SU-DHL-6 (cell line): ENCODE measurements around the gene PRRX1.

Experiments
- H2AFZ ChIP-seq: fragments of 200-600 bp; sonication (generic); 2 replicates; pipeline ENCODE4 v1.6.1; 2014; ENCODE audit warnings: low read depth, mild to moderate bottlenecking, moderate library complexity, mixed read lengths, antibody characterized with exemption, low read length; ENCODE audit not compliant: severe bottlenecking
- H3F3A ChIP-seq: fragments of 200-600 bp; shearing (Covaris generic); 2 replicates; pipeline ENCODE4 v1.6.0; 2016; ENCODE audit warnings: antibody characterized with exemption, mild to moderate bottlenecking; ENCODE audit not compliant: insufficient read depth
- H3K27ac ChIP-seq: fragments of 200-600 bp; sonication (generic); 2 replicates; pipeline ENCODE4 v1.5.1; 2016; ENCODE audit warnings: low read depth, mild to moderate bottlenecking, low read length, moderate library complexity, mixed read lengths
- H3K27me3 ChIP-seq: fragments of 200-600 bp; sonication (generic), shearing (Covaris generic); 2 replicates; pipeline ENCODE4 v1.6.0; 2014; ENCODE audit warnings: mild to moderate bottlenecking, low read length
- H3K36me3 ChIP-seq: fragments of 200-600 bp; sonication (generic); 2 replicates; pipeline ENCODE4 v1.6.1; 2014; ENCODE audit warnings: mild to moderate bottlenecking, low read length, mixed read lengths
- H3K4me2 ChIP-seq: fragments of 300-600, 200-600 bp; shearing (Covaris generic), sonication (generic); 2 replicates; pipeline ENCODE4 v1.6.0; 2014; ENCODE audit warnings: low read length, low read depth, mild to moderate bottlenecking; ENCODE audit not compliant: poor library complexity, severe bottlenecking
- H3K4me3 ChIP-seq: fragments of 200-600 bp; sonication (generic); 2 replicates; pipeline ENCODE4 v1.5.1; 2014; ENCODE audit warnings: antibody characterized with exemption, low read length, mild to moderate bottlenecking, mixed read lengths; ENCODE audit not compliant: insufficient read depth, poor library complexity, severe bottlenecking
- H3K79me2 ChIP-seq: fragments of 200-600 bp; sonication (generic); 2 replicates; pipeline ENCODE4 v1.6.1; 2014; ENCODE audit warnings: mild to moderate bottlenecking, low read length, moderate library complexity; ENCODE audit not compliant: insufficient read depth
- H3K9ac ChIP-seq: fragments of 200-600 bp; sonication (generic); 2 replicates; pipeline ENCODE4 v1.7.0; 2014; ENCODE audit warnings: mild to moderate bottlenecking, low read length
- H3K9me2 ChIP-seq: fragments of 200-600 bp; sonication (generic); replicated peaks from 2 replicates; pipeline ENCODE4 v1.6.1; 2014; ENCODE audit warnings: low read length; ENCODE audit not compliant: insufficient read depth
- H3K9me3 ChIP-seq: fragments of 200-600 bp; sonication (generic); 2 replicates; pipeline ENCODE4 v1.6.1; 2014; ENCODE audit warnings: low read length, mixed read lengths; ENCODE audit not compliant: insufficient read depth
- H4K20me1 ChIP-seq: fragments of 200-600 bp; sonication (generic); 2 replicates; pipeline ENCODE4 v1.6.1; 2014; ENCODE audit warnings: low read depth, mild to moderate bottlenecking, antibody characterized with exemption, low read length, moderate library complexity, mixed read lengths
- EZH2phosphoT487 ChIP-seq: fragments of 200-600 bp; sonication (generic), shearing (Covaris generic); conservative IDR thresholded peaks from 2 replicates; pipeline ENCODE4 v1.6.1; 2018; ENCODE audit warnings: mild to moderate bottlenecking, antibody characterized with exemption, low read length, moderate library complexity, mixed read lengths
- TF ChIP-seq, protein P1 (sequence below): fragments of 200-600 bp; sonication (generic); IDR thresholded peaks from one replicate; pipeline ENCODE4 v1.5.1; 2017; ENCODE audit warnings: antibody characterized with exemption, mild to moderate bottlenecking, low read length, moderate library complexity; ENCODE audit not compliant: insufficient read depth, poor library complexity, severe bottlenecking

The PRRX1 gene

DNA sequence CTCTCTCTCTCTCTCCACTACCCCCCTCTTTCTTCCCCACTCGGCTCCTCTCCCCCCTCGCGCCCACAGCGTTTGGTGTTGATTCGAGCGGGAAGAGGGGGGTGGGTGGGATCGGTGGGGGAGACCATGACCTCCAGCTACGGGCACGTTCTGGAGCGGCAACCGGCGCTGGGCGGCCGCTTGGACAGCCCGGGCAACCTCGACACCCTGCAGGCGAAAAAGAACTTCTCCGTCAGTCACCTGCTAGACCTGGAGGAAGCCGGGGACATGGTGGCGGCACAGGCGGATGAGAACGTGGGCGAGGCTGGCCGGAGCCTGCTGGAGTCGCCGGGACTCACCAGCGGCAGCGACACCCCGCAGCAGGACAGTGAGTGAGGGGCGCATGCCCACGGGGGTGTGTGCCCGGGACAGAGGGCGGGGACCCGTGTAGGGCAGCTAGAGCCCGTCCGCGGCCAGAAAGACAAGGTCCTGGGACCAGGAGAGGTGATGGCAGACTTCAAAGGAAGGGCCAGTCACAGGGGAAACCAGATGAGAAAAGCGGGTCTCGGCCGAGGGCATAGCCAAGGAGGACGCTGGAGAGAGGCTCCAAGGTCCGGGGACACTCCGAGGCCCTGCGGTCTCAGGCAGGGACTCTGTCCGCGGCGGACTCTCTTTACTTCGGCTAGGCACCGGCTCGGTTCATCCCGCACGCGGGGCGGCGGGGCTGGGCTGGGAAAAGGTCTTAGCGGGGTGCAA is at the start of gene PRRX1:
Gene PRRX1 (plus strand): TSS at position 39 of the 735 bp plus-strand sequence. CDS start 88 bp downstream, at position 127.
- Histone ChIP-seq H3K27ac (no peak within 1 kb of the TSS), H3K9me3 (no peaks in the 10 kb centered on the region), H4K20me1 (no peaks in the 10 kb centered on the region), H3K36me3 (no peaks in the 10 kb centered on the region), H3K9me2 (no peaks in the 10 kb centered on the region), H3F3A (no peaks in the 10 kb centered on the region), H3K79me2 (no peaks in the 10 kb centered on the region), H3K4me2 (no peak within 1 kb of the TSS), H3K9ac (no peak within 1 kb of the TSS), H2AFZ (no peak within 1 kb of the TSS), H3K27me3 (no peaks in the 10 kb centered on the region), H3K4me3 (no peak within 1 kb of the TSS)
- TF ChIP-seq EZH2phosphoT487: no peak
- TF ChIP-seq, protein P1, sequence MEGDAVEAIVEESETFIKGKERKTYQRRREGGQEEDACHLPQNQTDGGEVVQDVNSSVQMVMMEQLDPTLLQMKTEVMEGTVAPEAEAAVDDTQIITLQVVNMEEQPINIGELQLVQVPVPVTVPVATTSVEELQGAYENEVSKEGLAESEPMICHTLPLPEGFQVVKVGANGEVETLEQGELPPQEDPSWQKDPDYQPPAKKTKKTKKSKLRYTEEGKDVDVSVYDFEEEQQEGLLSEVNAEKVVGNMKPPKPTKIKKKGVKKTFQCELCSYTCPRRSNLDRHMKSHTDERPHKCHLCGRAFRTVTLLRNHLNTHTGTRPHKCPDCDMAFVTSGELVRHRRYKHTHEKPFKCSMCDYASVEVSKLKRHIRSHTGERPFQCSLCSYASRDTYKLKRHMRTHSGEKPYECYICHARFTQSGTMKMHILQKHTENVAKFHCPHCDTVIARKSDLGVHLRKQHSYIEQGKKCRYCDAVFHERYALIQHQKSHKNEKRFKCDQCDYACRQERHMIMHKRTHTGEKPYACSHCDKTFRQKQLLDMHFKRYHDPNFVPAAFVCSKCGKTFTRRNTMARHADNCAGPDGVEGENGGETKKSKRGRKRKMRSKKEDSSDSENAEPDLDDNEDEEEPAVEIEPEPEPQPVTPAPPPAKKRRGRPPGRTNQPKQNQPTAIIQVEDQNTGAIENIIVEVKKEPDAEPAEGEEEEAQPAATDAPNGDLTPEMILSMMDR: no peak

DNA sequence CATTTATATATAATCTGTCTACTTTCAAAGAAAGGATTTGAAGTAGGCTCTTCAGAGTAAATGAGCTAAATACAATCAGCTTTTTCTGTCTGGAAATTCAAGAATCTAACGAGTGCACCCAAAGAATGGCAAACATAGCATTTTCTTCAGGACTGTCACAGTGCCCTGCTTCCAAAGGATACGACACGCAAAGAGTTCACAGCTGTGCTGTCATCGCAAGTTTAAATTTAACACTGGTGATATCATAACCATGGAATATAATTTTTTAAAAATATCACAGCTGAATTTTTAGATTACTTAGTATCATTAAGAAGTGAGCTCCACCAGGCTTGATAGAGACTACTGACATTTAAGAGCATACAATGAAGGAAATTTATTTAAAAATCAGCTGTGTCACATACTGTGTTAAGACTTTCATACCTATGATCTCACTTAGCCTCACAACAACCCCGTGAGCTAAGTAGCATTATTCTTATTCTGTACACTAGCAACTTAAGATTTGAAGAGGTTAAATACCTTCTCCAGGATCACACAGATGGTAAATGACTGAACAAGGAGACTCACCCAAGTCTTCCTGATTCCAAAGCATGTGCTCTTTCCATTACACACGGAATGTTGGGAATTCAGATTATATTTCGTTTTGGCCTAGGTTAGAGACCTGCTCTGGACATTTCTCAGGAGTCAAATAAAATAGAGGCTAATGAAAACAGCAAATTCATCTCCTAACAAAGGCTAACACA is 46.2 kb upstream of the PRRX1 start:
- no peaks in the 10 kb centered on the region for H4K20me1 ChIP-seq
- H3K9me3 ChIP-seq: no peaks in the 10 kb centered on the region
- no peaks in the 10 kb centered on the region for H3K9me2 ChIP-seq
- TF ChIP-seq, protein P1: no peak
- TF ChIP-seq EZH2phosphoT487: no peak
- H3K4me2 ChIP-seq: no peak overlapping the region
- no peak overlapping the region for H3K4me3 ChIP-seq
- no peaks in the 10 kb centered on the region for H3K36me3 ChIP-seq
- H3K27ac ChIP-seq: no peak overlapping the region
- no peaks in the 10 kb centered on the region for H3K27me3 ChIP-seq
- H3F3A ChIP-seq: no peaks in the 10 kb centered on the region
- H3K9ac ChIP-seq: no peak overlapping the region
- no peaks in the 10 kb centered on the region for H3K79me2 ChIP-seq
- H2AFZ ChIP-seq: no peak overlapping the region

DNA sequence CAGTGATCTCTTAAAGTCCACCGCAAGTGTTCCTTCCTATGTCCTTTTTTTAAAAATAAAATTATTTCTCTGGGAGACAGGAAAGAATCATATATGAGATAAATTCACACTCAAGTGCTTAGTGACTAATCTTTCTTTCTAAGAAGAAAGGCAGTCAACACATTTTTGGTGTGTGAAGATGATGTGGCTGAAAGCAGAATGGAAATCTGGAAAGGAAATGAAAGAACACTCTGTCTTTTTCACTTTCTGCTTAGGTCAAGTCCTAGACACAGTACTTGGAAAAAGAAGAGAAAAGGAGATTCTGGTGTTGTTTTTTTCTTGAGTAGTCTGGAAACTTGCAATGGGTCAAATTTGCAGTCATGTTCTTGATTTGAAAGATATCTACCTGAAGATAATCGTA is 45.5 kb upstream of the PRRX1 start:
- H3K27ac ChIP-seq: no peak overlapping the region
- H3K9ac ChIP-seq: no peak overlapping the region
- no peak overlapping the region for H2AFZ ChIP-seq

More for the DNA sequence above, 45.5 kb upstream of the PRRX1 start:
- no peak overlapping the region for H3K4me3 ChIP-seq
- H3K79me2 ChIP-seq: no peaks in the 10 kb centered on the region
- no peaks in the 10 kb centered on the region for H3K9me2 ChIP-seq
- no peaks in the 10 kb centered on the region for H3K9me3 ChIP-seq
- H3K36me3 ChIP-seq: no peaks in the 10 kb centered on the region
- no peaks in the 10 kb centered on the region for H4K20me1 ChIP-seq
- H3K27me3 ChIP-seq: no peaks in the 10 kb centered on the region
- TF ChIP-seq, protein P1: no peak
- no peak for TF ChIP-seq EZH2phosphoT487
- H3K4me2 ChIP-seq: no peak overlapping the region
- no peaks in the 10 kb centered on the region for H3F3A ChIP-seq
